Ishikawa (cell line): ENCODE measurements around the gene CCDC6.

Experiments
- CEBPB ChIP-seq: IDR thresholded peaks from 2 replicates; pipeline ENCODE4 v1.6.1; 2012
- CREB1 ChIP-seq: IDR thresholded peaks from 2 replicates; pipeline ENCODE4 v1.6.1; 2012; ENCODE audit warnings: low read depth
- EGR1 ChIP-seq: IDR thresholded peaks from 2 replicates; pipeline ENCODE4 v1.6.1; 2012
- EP300 ChIP-seq: IDR thresholded peaks from 2 replicates; pipeline ENCODE4 v1.6.1; 2012; ENCODE audit warnings: borderline replicate concordance
- FOXM1 ChIP-seq: IDR thresholded peaks from 2 replicates; pipeline ENCODE4 v1.6.1; 2012; ENCODE audit warnings: low read depth, borderline replicate concordance
- MAX ChIP-seq: IDR thresholded peaks from 2 replicates; pipeline ENCODE4 v1.6.1; 2012
- NFIC ChIP-seq: IDR thresholded peaks from 2 replicates; pipeline ENCODE4 v1.6.1; 2012
- RAD21 ChIP-seq: IDR thresholded peaks from 2 replicates; pipeline ENCODE4 v1.6.1; 2012; ENCODE audit warnings: low read depth
- REST ChIP-seq: IDR thresholded peaks from 2 replicates; pipeline ENCODE4 v1.6.1; 2012; ENCODE audit warnings: low read depth, mild to moderate bottlenecking
- TAF1 ChIP-seq: IDR thresholded peaks from 2 replicates; pipeline ENCODE4 v1.6.1; 2012; ENCODE audit warnings: low read depth, mild to moderate bottlenecking
- TCF12 ChIP-seq: IDR thresholded peaks from 2 replicates; pipeline ENCODE4 v1.6.1; 2012; ENCODE audit warnings: low read depth
- TEAD4 ChIP-seq: IDR thresholded peaks from 2 replicates; pipeline ENCODE4 v1.6.1; 2012
- USF1 ChIP-seq: IDR thresholded peaks from 2 replicates; pipeline ENCODE4 v1.6.1; 2012
- YY1 ChIP-seq: IDR thresholded peaks from 2 replicates; pipeline ENCODE4 v1.6.1; 2012; ENCODE audit warnings: low read depth
- ZBTB7A ChIP-seq: IDR thresholded peaks from 2 replicates; pipeline ENCODE4 v1.6.1; 2012; ENCODE audit warnings: low read depth

Gene CCDC6

GRCh38 chr10:59873896-59874295 lies 32.5 kb downstream of the CCDC6 start:
- TF ChIP-seq TAF1 (no peak), CREB1 (no peak), EP300 (no peak), ZBTB7A (no peak), CEBPB (no peak), REST (no peak), RAD21 (no peak), EGR1 (no peak), TCF12 (no peak), MAX (no peak), USF1 (no peak), FOXM1 (no peak), NFIC (no peak), YY1 (no peak), TEAD4 (no peak)

GRCh38 chr10:59872892-59873463 lies 33.4 kb downstream of the CCDC6 start:
- TF ChIP-seq MAX: 0 out of 2 replicates have a peak, but pooled peaks have one; percentile 18
- TF ChIP-seq ZBTB7A: no peak
- peak; percentile 29; the same call in 1 of the 2 replicates for TF ChIP-seq EP300
- TF ChIP-seq TEAD4: no peak
- peak; percentile 81 for TF ChIP-seq USF1
- TF ChIP-seq NFIC: 0 out of 2 replicates have a peak, but pooled peaks have one; percentile 19
- no peak for TF ChIP-seq CREB1

- no peak for TF ChIP-seq TEAD4
- TF ChIP-seq REST: no peak
- TF ChIP-seq TCF12: no peak
- no peak for TF ChIP-seq TAF1
- TF ChIP-seq RAD21: no peak
- no peak for TF ChIP-seq EP300
- TF ChIP-seq MAX: no peak
- no peak for TF ChIP-seq CREB1
- TF ChIP-seq FOXM1: no peak
- TF ChIP-seq CEBPB: no peak
- no peak for TF ChIP-seq EGR1
- TF ChIP-seq NFIC: no peak
- no peak for TF ChIP-seq ZBTB7A
- no peak for TF ChIP-seq USF1
- no peak for TF ChIP-seq YY1
Measured at GRCh38 chr10:59870152-59870551, 36.2 kb downstream of the CCDC6 start.

GRCh38 chr10:59869594-59869940 lies 36.8 kb downstream of the CCDC6 start:
- TF ChIP-seq EP300 (no peak), CEBPB (no peak), CREB1 (no peak), ZBTB7A (no peak), REST (no peak), USF1 (no peak), NFIC (no peak), EGR1 (no peak), RAD21 (no peak), TEAD4 (no peak), MAX (no peak), YY1 (no peak), TCF12 (no peak), TAF1 (no peak), FOXM1 (no peak)
